Liver (tissue), 3 donors: ENCODE data around the gene PMFBP1.

Experiments
- CTCF ChIP-seq: fragments of 150-350 bp; IDR thresholded peaks from 2 replicates; pipeline ENCODE4 v1.5.1; 2017; ENCODE audit warnings: improper control_type of control experiment, low read depth, low read length; ENCODE audit not compliant: missing input control
- TAF1 ChIP-seq: conservative IDR thresholded peaks from 2 replicates; pipeline ENCODE4 v1.6.1; 2016; ENCODE audit warnings: antibody characterized with exemption, mild to moderate bottlenecking
- donor health status: healthy.
- donor health status: healthy.

GRCh38 chr16:72126429-72126765 is 45.6 kb downstream of the PMFBP1 start:
- TF ChIP-seq TAF1 (no peak), CTCF (no peak)
